ENCODE measurements around the gene MCC. TPM values are rescaled to one million over a fixed set of nuclear protein-coding genes. Genes with fewer than 3 reads are reported as not detected.

The MCC gene
- total RNA-seq, 1 experiment from 2014 or later: 23.5 TPM

- Mint-ChIP-seq H3K36me3 (no peaks in the 10 kb centered on the region), H3K4me3 (no peak overlapping the region), H3K27ac (no peak overlapping the region), H3K4me1 (peaks cover 82% of the 10 kb centered on the region), H3K27me3 (ENCODE audit: low read depth) (no peaks in the 10 kb centered on the region), H3K9me3 (no peaks in the 10 kb centered on the region)
- POLR2A ChIA-PET: no interaction called here
- ATAC-seq (no peak), DNase-seq (ENCODE audit: low spot score) (no peak)
- CTCF ChIA-PET: no interaction called here
- no peak for TF ChIP-seq GABPB1 (CRISPR knock-in tag; IDR thresholded peaks at IDR 0.05)
- TF ChIP-seq CBFB (CRISPR knock-in tag; IDR thresholded peaks at IDR 0.05; ENCODE audit: low read depth): no peak
- TF ChIP-seq, protein P1, sequence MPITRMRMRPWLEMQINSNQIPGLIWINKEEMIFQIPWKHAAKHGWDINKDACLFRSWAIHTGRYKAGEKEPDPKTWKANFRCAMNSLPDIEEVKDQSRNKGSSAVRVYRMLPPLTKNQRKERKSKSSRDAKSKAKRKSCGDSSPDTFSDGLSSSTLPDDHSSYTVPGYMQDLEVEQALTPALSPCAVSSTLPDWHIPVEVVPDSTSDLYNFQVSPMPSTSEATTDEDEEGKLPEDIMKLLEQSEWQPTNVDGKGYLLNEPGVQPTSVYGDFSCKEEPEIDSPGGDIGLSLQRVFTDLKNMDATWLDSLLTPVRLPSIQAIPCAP (CRISPR knock-in tag; IDR thresholded peaks at IDR 0.05): no peak
- TF ChIP-seq E2F5 (CRISPR knock-in tag; IDR thresholded peaks at IDR 0.05): no peak
- TF ChIP-seq, protein P2, sequence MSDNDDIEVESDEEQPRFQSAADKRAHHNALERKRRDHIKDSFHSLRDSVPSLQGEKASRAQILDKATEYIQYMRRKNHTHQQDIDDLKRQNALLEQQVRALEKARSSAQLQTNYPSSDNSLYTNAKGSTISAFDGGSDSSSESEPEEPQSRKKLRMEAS (CRISPR knock-in tag; IDR thresholded peaks at IDR 0.05): no peak
- no peak for TF ChIP-seq ATF3 (CRISPR knock-in tag; conservative IDR thresholded peaks at IDR 0.05)
- no peak for TF ChIP-seq ZNF281 (CRISPR knock-in tag; IDR thresholded peaks at IDR 0.05)
- TF ChIP-seq ZNF219 (CRISPR knock-in tag; IDR thresholded peaks at IDR 0.05; ENCODE audit: borderline replicate concordance): no peak
These were observed 253.7 kb downstream of the MCC start for GRCh38 chr5:113234546-113234945.

DNA sequence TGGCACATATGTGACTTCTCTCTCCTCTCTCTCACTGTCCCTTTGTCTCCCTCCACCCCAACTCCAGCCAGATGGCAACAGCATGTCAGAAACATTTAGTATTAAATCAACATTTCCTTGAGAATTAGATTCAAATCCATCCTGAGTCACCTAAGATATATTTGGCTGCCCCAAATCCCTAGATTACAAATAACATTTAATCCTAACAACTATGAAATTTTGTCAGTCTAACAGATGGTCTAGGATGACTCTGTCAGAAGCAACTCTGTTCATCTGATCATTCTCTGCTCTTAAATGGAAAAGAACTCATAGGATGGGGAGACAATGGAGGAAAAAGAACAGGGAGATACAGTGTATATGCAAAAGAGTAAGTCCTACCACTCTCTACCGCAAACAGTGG lies 254.6 kb downstream of the MCC start:
- no peaks in the 10 kb centered on the region for H3K27me3 Mint-ChIP-seq (ENCODE audit: low read depth)
- ChIA-PET CTCF (no interaction called here), POLR2A (no interaction called here)
- no peak overlapping the region for H3K4me3 Mint-ChIP-seq
- ATAC-seq: no peak
- H3K27ac Mint-ChIP-seq: no peak overlapping the region
- DNase-seq (ENCODE audit: low spot score): no peak
- peaks cover 83% of the 10 kb centered on the region for H3K4me1 Mint-ChIP-seq
- H3K36me3 Mint-ChIP-seq: no peaks in the 10 kb centered on the region
- TF ChIP-seq NFATC4 (CRISPR knock-in tag; IDR thresholded peaks at IDR 0.05) (no peak), NR2C2 (CRISPR knock-in tag; IDR thresholded peaks at IDR 0.05) (no peak), MYBL2 (CRISPR knock-in tag; IDR thresholded peaks at IDR 0.05) (no peak), E2F4 (CRISPR knock-in tag; IDR thresholded peaks at IDR 0.05; ENCODE audit: borderline replicate concordance, low read depth) (no peak), TP53 (CRISPR knock-in tag; IDR thresholded peaks at IDR 0.05) (no peak), NR3C1 (CRISPR knock-in tag; conservative IDR thresholded peaks at IDR 0.05; ENCODE audit: low read depth) (no peak), ZBTB21 (CRISPR knock-in tag; IDR thresholded peaks at IDR 0.05; ENCODE audit: borderline replicate concordance) (no peak), ZNF532 (CRISPR knock-in tag; IDR thresholded peaks at IDR 0.05; ENCODE audit: borderline replicate concordance) (no peak)
- TF ChIP-seq, protein P2 (CRISPR knock-in tag; IDR thresholded peaks at IDR 0.05): no peak
- TF ChIP-seq, protein P3, sequence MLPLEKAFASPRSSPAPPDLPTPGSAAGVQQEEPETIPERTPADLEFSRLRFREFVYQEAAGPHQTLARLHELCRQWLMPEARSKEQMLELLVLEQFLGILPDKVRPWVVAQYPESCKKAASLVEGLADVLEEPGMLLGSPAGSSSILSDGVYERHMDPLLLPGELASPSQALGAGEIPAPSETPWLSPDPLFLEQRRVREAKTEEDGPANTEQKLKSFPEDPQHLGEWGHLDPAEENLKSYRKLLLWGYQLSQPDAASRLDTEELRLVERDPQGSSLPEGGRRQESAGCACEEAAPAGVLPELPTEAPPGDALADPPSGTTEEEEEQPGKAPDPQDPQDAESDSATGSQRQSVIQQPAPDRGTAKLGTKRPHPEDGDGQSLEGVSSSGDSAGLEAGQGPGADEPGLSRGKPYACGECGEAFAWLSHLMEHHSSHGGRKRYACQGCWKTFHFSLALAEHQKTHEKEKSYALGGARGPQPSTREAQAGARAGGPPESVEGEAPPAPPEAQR (CRISPR knock-in tag; IDR thresholded peaks at IDR 0.05): no peak
- H3K9me3 Mint-ChIP-seq: no peaks in the 10 kb centered on the region
